Thyroid gland (tissue), 4 donors: ENCODE results near the gene WDR45. TPM values are rescaled to one million over a fixed set of nuclear protein-coding genes. Genes with fewer than 3 reads are reported as not detected.

ENCODE experiments used
- DNase-seq, 2 donors: peaks; one replicate each; pipeline ENCODE4 v3.0.0-alpha.2; 2019
- H3K27ac ChIP-seq, 3 donors: fragments of 200-600 bp; sonication (generic); 1 replicate in 2 of 3; 2 replicates in 1 of 3; pipeline ENCODE4 v1.5.1; 2016 to 2019; ENCODE audit warnings: mild to moderate bottlenecking in 1 of 3, moderate library complexity in 1 of 3
- H3K27me3 ChIP-seq: fragments of 200-600 bp; sonication (generic); one replicate; pipeline ENCODE4 v1.5.1; 2019
- H3K36me3 ChIP-seq, 2 donors: fragments of 200-600 bp; sonication (generic); one replicate each; pipeline ENCODE4 v1.5.1; 2016 to 2019
- H3K4me1 ChIP-seq, 2 donors: fragments of 200-600 bp; sonication (generic); one replicate each; pipeline ENCODE4 v1.5.1; 2017 to 2019
- H3K4me3 ChIP-seq, 3 donors: fragments of 200-600 bp; sonication (generic); replicated peaks in 1 of 3; 1 replicate in 2 of 3; 2 replicates in 1 of 3; pipeline ENCODE4 v1.5.1; 2016; ENCODE audit warnings: mild to moderate bottlenecking in 1 of 3
- H3K9me3 ChIP-seq: fragments of 200-600 bp; sonication (generic); one replicate; pipeline ENCODE4 v1.5.1; 2017
- CTCF ChIP-seq, 6 experiments: fragments of 200-600 bp in 3 of 6; fragments of 450-650 bp in 3 of 6; sonication (generic) in 3 of 6; IDR thresholded peaks; one replicate each; pipeline ENCODE4 v1.5.1; 2016 to 2019; ENCODE audit warnings: antibody characterized with exemption in 6 of 6, mild to moderate bottlenecking in 2 of 6, inconsistent platforms in 1 of 6, moderate library complexity in 1 of 6
- POLR2A ChIP-seq, 2 donors: fragments of 450-650 bp; IDR thresholded peaks; one replicate each; pipeline ENCODE4 v1.6.1; 2017; ENCODE audit warnings: antibody characterized with exemption in 2 of 2, mild to moderate bottlenecking in 2 of 2, moderate library complexity in 1 of 2
- WGBS, 2 donors: methylation state at CpG; one replicate each; pipeline ENCODE4 v1.1.5; 2017; 5-methylcytosine and 5-hydroxymethylcytosine counted together
- intact Hi-C: fragments of 100-400 bp; cut with DNase I; formaldehyde crosslinking; loops from one replicate; pipeline ENCODE4 v1.15.1; 2023
- total RNA-seq, 4 donors: library from RNA; depleted of rRNA; stranded (reverse); fragments of >200 nt; gene quantifications; one replicate each; pipeline ENCODE4 v1.2.3, GENCODE V29; 2016

The WDR45 gene
- total RNA-seq, 4 donors from 2014 or later: 99.8 to 184 (median 106) TPM

- WGBS, 2 donors: 8 to 20% methylated on average over 2 of the region's 74 CpGs
- intact Hi-C loops: no loop called here
- Histone ChIP-seq H3K4me3 (peak overlapping the region in 2 of 3 donors; percentile 25 to 38), H3K27ac (peak overlapping the region in 2 of 3 donors; percentile 40 to 44), H3K9me3 (no peaks in the 10 kb centered on the region), H3K36me3 (no peaks in the 10 kb centered on the region), H3K27me3 (no peaks in the 10 kb centered on the region), H3K4me1 (no peaks in the 10 kb centered on the region)
- TF ChIP-seq CTCF (IDR thresholded peaks at IDR 0.05) (no peak), POLR2A (IDR thresholded peaks at IDR 0.05) (peak in 1 of 2 donors; percentile 64)
- DNase-seq: peak; percentile 90
Observed at GRCh38 chrX:49100704-49101628, 21.3 kb upstream of the WDR45 start.

GRCh38 chrX:49096419-49096818, 16.7 kb upstream of the WDR45 start:
- Histone ChIP-seq H3K4me1 (no peaks in the 10 kb centered on the region), H3K9me3 (no peaks in the 10 kb centered on the region), H3K4me3 (no peak overlapping the region), H3K27me3 (no peaks in the 10 kb centered on the region), H3K27ac (no peak overlapping the region), H3K36me3 (no peaks in the 10 kb centered on the region)
- WGBS, 2 donors: 97 to 100% methylated on average over 4 of the region's 4 CpGs
- intact Hi-C loops: no loop called here
- TF ChIP-seq CTCF (IDR thresholded peaks at IDR 0.05): no peak
- no peak for TF ChIP-seq POLR2A (IDR thresholded peaks at IDR 0.05)
- no peak for DNase-seq

GRCh38 chrX:49089553-49089952, 9.9 kb upstream of the WDR45 start:
- intact Hi-C loops: no loop called here
- H3K36me3 ChIP-seq: no peaks in the 10 kb centered on the region

GRCh38 chrX:49082271-49082871, 2.7 kb upstream of the WDR45 start:
- H3K27ac ChIP-seq: no peak overlapping the region
- H3K9me3 ChIP-seq: no peaks in the 10 kb centered on the region
- no peaks in the 10 kb centered on the region for H3K4me1 ChIP-seq
- intact Hi-C loops: no loop called here
- H3K4me3 ChIP-seq: no peak overlapping the region
- TF ChIP-seq CTCF (IDR thresholded peaks at IDR 0.05) (no peak), POLR2A (IDR thresholded peaks at IDR 0.05) (no peak)
- H3K36me3 ChIP-seq: no peaks in the 10 kb centered on the region
- no peak for DNase-seq
- H3K27me3 ChIP-seq: no peaks in the 10 kb centered on the region
- 86 to 87% methylated on average over 4 of the region's 4 CpGs for WGBS, 2 donors

More at GRCh38 chrX:49089553-49089952, 9.9 kb upstream of the WDR45 start:
- Histone ChIP-seq H3K27me3 (no peaks in the 10 kb centered on the region), H3K27ac (no peak overlapping the region), H3K4me1 (no peaks in the 10 kb centered on the region), H3K4me3 (no peak overlapping the region), H3K9me3 (no peaks in the 10 kb centered on the region)
- 80 to 84% methylated on average over 4 of the region's 4 CpGs for WGBS, 2 donors
- TF ChIP-seq CTCF (IDR thresholded peaks at IDR 0.05) (no peak), POLR2A (IDR thresholded peaks at IDR 0.05) (no peak)
- DNase-seq: no peak

GRCh38 chrX:49077941-49078340, 1.7 kb downstream of the WDR45 start:
- WGBS, 2 donors: 94% methylated on average over 2 to 4 of the region's 5 CpGs
- no peak overlapping the region for H3K4me3 ChIP-seq
- DNase-seq: no peak
- intact Hi-C loops: no loop called here
- no peaks in the 10 kb centered on the region for H3K27me3 ChIP-seq
- no peak overlapping the region for H3K27ac ChIP-seq
- peaks cover 0 to 6% of the 10 kb centered on the region in 2 donors for H3K4me1 ChIP-seq
- H3K36me3 ChIP-seq: no peaks in the 10 kb centered on the region
- H3K9me3 ChIP-seq: no peaks in the 10 kb centered on the region
- no peak for TF ChIP-seq POLR2A (IDR thresholded peaks at IDR 0.05)
- no peak for TF ChIP-seq CTCF (IDR thresholded peaks at IDR 0.05)
